ENCODE data around the gene CAPN10. TPM values are rescaled to one million over a fixed set of nuclear protein-coding genes. Genes with fewer than 3 reads are reported as not detected.

CAPN10 gene
- total RNA-seq, 1 donor, result 21.0 TPM

DNA sequence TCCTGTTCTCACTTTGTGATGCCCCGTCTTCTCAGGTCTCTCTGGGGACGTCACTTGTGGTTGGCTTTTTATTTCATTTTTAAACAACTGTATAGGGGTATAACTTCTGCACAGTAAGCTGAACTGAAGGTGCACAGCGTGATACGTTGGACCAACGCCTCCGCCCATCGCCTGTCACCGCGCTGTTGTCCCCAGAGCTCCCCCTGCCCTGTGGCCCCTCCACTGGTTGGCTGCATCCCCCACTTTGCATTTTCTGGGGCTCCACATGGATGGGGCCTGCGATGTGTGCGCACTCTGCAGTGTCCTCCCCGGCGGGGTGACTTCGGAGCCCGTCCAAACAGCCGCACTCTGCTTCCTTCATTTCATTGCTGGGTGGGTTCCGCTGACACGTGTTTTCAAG, 53.0 kb downstream of the CAPN10 start:
- H4K20me1 ChIP-seq (ENCODE audit: insufficient read depth, low read length), result no peaks in the 10 kb centered on the region
- H3K27me3 ChIP-seq (ENCODE audit: insufficient read depth, low read length), result peaks cover 11% of the 10 kb centered on the region
- no peaks in the 10 kb centered on the region for H3K36me3 ChIP-seq (ENCODE audit: insufficient read depth, low read length)
- H2AFZ ChIP-seq (ENCODE audit: low read length), result no peak overlapping the region
- TF ChIP-seq, protein P1, sequence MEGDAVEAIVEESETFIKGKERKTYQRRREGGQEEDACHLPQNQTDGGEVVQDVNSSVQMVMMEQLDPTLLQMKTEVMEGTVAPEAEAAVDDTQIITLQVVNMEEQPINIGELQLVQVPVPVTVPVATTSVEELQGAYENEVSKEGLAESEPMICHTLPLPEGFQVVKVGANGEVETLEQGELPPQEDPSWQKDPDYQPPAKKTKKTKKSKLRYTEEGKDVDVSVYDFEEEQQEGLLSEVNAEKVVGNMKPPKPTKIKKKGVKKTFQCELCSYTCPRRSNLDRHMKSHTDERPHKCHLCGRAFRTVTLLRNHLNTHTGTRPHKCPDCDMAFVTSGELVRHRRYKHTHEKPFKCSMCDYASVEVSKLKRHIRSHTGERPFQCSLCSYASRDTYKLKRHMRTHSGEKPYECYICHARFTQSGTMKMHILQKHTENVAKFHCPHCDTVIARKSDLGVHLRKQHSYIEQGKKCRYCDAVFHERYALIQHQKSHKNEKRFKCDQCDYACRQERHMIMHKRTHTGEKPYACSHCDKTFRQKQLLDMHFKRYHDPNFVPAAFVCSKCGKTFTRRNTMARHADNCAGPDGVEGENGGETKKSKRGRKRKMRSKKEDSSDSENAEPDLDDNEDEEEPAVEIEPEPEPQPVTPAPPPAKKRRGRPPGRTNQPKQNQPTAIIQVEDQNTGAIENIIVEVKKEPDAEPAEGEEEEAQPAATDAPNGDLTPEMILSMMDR (IDR thresholded peaks at IDR 0.05; ENCODE audit: extremely low read depth, low read depth, low read length), result no peak
- no peak overlapping the region for H3K4me2 ChIP-seq (ENCODE audit: insufficient read depth, low read length)
- H3K4me1 ChIP-seq (ENCODE audit: insufficient read depth, low read length), result no peaks in the 10 kb centered on the region
- H3K27ac ChIP-seq (ENCODE audit: low read depth, low read length), result no peak overlapping the region
- H3K9me3 ChIP-seq (ENCODE audit: low read depth, low read length), result no peaks in the 10 kb centered on the region
- H3K79me2 ChIP-seq (ENCODE audit: insufficient read depth, low read length), result no peaks in the 10 kb centered on the region
- H3K4me3 ChIP-seq (ENCODE audit: insufficient read depth, low read length), result no peak overlapping the region
- DNase-seq (ENCODE audit: insufficient read length, low spot score, missing footprints), result peak; percentile 66

GRCh38 chr2:240640939-240641338, 54.4 kb downstream of the CAPN10 start:
- Histone ChIP-seq H3K4me1 (ENCODE audit: insufficient read depth, low read length) (no peaks in the 10 kb centered on the region), H3K27me3 (ENCODE audit: insufficient read depth, low read length) (peaks cover 14% of the 10 kb centered on the region), H3K79me2 (ENCODE audit: insufficient read depth, low read length) (no peaks in the 10 kb centered on the region), H3K4me2 (ENCODE audit: insufficient read depth, low read length) (no peak overlapping the region), H3K4me3 (ENCODE audit: insufficient read depth, low read length) (no peak overlapping the region), H3K36me3 (ENCODE audit: insufficient read depth, low read length) (no peaks in the 10 kb centered on the region), H3K27ac (ENCODE audit: low read depth, low read length) (no peak overlapping the region), H4K20me1 (ENCODE audit: insufficient read depth, low read length) (no peaks in the 10 kb centered on the region), H3K9me3 (ENCODE audit: low read depth, low read length) (no peaks in the 10 kb centered on the region), H2AFZ (ENCODE audit: low read length) (no peak overlapping the region)
- TF ChIP-seq, protein P1 (IDR thresholded peaks at IDR 0.05; ENCODE audit: extremely low read depth, low read depth, low read length), result peak; percentile 48
- peak; percentile 96 for DNase-seq (ENCODE audit: insufficient read length, low spot score, missing footprints)

- Histone ChIP-seq H3K27me3 (ENCODE audit: insufficient read depth, low read length) (peaks cover 14% of the 10 kb centered on the region), H3K79me2 (ENCODE audit: insufficient read depth, low read length) (no peaks in the 10 kb centered on the region), H3K4me3 (ENCODE audit: insufficient read depth, low read length) (no peak overlapping the region), H2AFZ (ENCODE audit: low read length) (no peak overlapping the region), H3K4me2 (ENCODE audit: insufficient read depth, low read length) (no peak overlapping the region), H3K27ac (ENCODE audit: low read depth, low read length) (no peak overlapping the region), H3K36me3 (ENCODE audit: insufficient read depth, low read length) (no peaks in the 10 kb centered on the region), H4K20me1 (ENCODE audit: insufficient read depth, low read length) (no peaks in the 10 kb centered on the region), H3K9me3 (ENCODE audit: low read depth, low read length) (no peaks in the 10 kb centered on the region), H3K4me1 (ENCODE audit: insufficient read depth, low read length) (no peaks in the 10 kb centered on the region)
- DNase-seq (ENCODE audit: insufficient read length, low spot score, missing footprints), result peak; percentile 56
- TF ChIP-seq, protein P1 (IDR thresholded peaks at IDR 0.05; ENCODE audit: extremely low read depth, low read depth, low read length), result no peak
Observed at GRCh38 chr2:240642061-240642805, 55.7 kb downstream of the CAPN10 start.

- no peaks in the 10 kb centered on the region for H4K20me1 ChIP-seq (ENCODE audit: insufficient read depth, low read length)
Observed at GRCh38 chr2:240642806-240643092, 56.2 kb downstream of the CAPN10 start.

More at GRCh38 chr2:240642806-240643092, 56.2 kb downstream of the CAPN10 start:
- no peak overlapping the region for H2AFZ ChIP-seq (ENCODE audit: low read length)
- no peaks in the 10 kb centered on the region for H3K4me1 ChIP-seq (ENCODE audit: insufficient read depth, low read length)
- no peak overlapping the region for H3K27ac ChIP-seq (ENCODE audit: low read depth, low read length)
- no peaks in the 10 kb centered on the region for H3K36me3 ChIP-seq (ENCODE audit: insufficient read depth, low read length)
- H3K4me2 ChIP-seq (ENCODE audit: insufficient read depth, low read length), result no peak overlapping the region
- DNase-seq (ENCODE audit: insufficient read length, low spot score, missing footprints), result peak; percentile 52
- TF ChIP-seq, protein P1 (IDR thresholded peaks at IDR 0.05; ENCODE audit: extremely low read depth, low read depth, low read length), result no peak
- H3K4me3 ChIP-seq (ENCODE audit: insufficient read depth, low read length), result no peak overlapping the region
- no peaks in the 10 kb centered on the region for H3K79me2 ChIP-seq (ENCODE audit: insufficient read depth, low read length)
- no peaks in the 10 kb centered on the region for H3K9me3 ChIP-seq (ENCODE audit: low read depth, low read length)
- peaks cover 19% of the 10 kb centered on the region for H3K27me3 ChIP-seq (ENCODE audit: insufficient read depth, low read length)

Data from osteoblast (primary cell).